ENCODE results near the gene ENHO.
"Not testable (repeated sequence)": the region's sequence is repeated elsewhere in the genome, so short reads cannot be mapped to it uniquely, and the experiment has no call there.

The ENHO gene

DNA sequence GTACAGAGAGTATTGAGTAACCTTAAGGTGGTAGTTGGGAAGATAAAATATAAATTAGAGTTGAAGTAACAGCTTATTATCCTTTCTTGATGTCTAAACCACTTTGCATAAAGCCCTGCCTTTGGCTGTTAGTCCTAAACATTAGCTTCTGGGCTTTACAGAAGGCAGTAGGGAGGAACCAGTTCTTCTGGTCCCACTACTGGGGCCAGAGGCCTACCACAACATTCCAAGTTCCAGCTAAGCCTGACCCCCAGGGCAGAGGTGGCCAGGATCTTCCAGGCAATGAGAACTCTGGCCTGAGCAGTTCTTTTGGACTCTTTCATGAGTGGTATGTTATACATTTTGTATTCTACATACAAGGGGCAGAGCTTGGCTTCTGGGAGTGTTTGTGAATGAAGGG, 38.1 kb downstream of the ENHO start:
- no peak overlapping the region for H3K9ac ChIP-seq
- no peak overlapping the region for H3K4me2 ChIP-seq
- H3K27ac ChIP-seq = no peak overlapping the region

GRCh38 chr9:34482746-34483145, 40.0 kb downstream of the ENHO start:
- not testable (repeated sequence) for H3K9ac ChIP-seq; H3K36me3 ChIP-seq (ENCODE audit: insufficient read depth); H3K27ac ChIP-seq; H3K4me2 ChIP-seq; H2AFZ ChIP-seq (ENCODE audit: low read depth); H4K20me1 ChIP-seq (ENCODE audit: insufficient read depth); H3K27me3 ChIP-seq (ENCODE audit: insufficient read depth, low read depth); H3K79me2 ChIP-seq (ENCODE audit: insufficient read depth, low read depth); H3K4me3 ChIP-seq (IDR thresholded peaks at IDR 0.05; ENCODE audit: insufficient read depth, low read depth, low read length); H3K4me1 ChIP-seq (ENCODE audit: low read depth, poor library complexity, severe bottlenecking)

More for the DNA sequence above, 38.1 kb downstream of the ENHO start:
- Histone ChIP-seq H2AFZ (ENCODE audit: low read depth) (no peak overlapping the region), H3K4me3 (IDR thresholded peaks at IDR 0.05; ENCODE audit: insufficient read depth, low read depth, low read length) (no peak overlapping the region), H3K4me1 (ENCODE audit: low read depth, poor library complexity, severe bottlenecking) (no peaks in the 10 kb centered on the region), H3K36me3 (ENCODE audit: insufficient read depth) (no peaks in the 10 kb centered on the region), H3K79me2 (ENCODE audit: insufficient read depth, low read depth) (no peaks in the 10 kb centered on the region), H4K20me1 (ENCODE audit: insufficient read depth) (no peaks in the 10 kb centered on the region), H3K27me3 (ENCODE audit: insufficient read depth, low read depth) (no peaks in the 10 kb centered on the region)
- TF ChIP-seq, protein P1, sequence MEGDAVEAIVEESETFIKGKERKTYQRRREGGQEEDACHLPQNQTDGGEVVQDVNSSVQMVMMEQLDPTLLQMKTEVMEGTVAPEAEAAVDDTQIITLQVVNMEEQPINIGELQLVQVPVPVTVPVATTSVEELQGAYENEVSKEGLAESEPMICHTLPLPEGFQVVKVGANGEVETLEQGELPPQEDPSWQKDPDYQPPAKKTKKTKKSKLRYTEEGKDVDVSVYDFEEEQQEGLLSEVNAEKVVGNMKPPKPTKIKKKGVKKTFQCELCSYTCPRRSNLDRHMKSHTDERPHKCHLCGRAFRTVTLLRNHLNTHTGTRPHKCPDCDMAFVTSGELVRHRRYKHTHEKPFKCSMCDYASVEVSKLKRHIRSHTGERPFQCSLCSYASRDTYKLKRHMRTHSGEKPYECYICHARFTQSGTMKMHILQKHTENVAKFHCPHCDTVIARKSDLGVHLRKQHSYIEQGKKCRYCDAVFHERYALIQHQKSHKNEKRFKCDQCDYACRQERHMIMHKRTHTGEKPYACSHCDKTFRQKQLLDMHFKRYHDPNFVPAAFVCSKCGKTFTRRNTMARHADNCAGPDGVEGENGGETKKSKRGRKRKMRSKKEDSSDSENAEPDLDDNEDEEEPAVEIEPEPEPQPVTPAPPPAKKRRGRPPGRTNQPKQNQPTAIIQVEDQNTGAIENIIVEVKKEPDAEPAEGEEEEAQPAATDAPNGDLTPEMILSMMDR (conservative IDR thresholded peaks at IDR 0.05; ENCODE audit: low read depth, low read length) = no peak

DNA sequence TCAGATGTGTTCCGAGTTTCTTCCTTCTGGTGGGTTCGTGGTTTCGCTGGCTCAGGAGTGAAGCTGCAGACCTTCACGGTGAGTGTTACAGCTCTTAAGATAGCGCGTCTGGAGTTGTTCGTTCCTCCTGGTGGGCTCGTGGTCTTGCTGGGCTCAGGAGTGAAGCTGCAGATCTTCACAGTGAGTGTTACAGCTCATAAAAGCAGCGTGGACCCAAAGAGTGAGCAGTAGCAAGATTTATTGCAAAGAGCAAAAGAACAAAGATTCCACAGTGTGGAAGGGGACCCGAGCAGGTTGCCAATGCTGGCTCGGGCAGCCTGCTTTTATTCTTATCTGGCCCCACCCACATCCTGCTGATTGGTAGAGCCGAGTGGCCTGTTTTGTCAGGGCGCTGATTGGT, 41.2 kb downstream of the ENHO start:
- not testable (repeated sequence) for H3K4me3 ChIP-seq (IDR thresholded peaks at IDR 0.05; ENCODE audit: insufficient read depth, low read depth, low read length); H3K27me3 ChIP-seq (ENCODE audit: insufficient read depth, low read depth); H3K36me3 ChIP-seq (ENCODE audit: insufficient read depth); H4K20me1 ChIP-seq (ENCODE audit: insufficient read depth); H3K4me1 ChIP-seq (ENCODE audit: low read depth, poor library complexity, severe bottlenecking); H2AFZ ChIP-seq (ENCODE audit: low read depth); H3K79me2 ChIP-seq (ENCODE audit: insufficient read depth, low read depth); H3K9ac ChIP-seq; H3K4me2 ChIP-seq; H3K27ac ChIP-seq

- Histone ChIP-seq H3K4me2 (no peak overlapping the region), H2AFZ (ENCODE audit: low read depth) (no peak overlapping the region), H3K27ac (no peak overlapping the region), H3K36me3 (ENCODE audit: insufficient read depth) (no peaks in the 10 kb centered on the region), H3K4me1 (ENCODE audit: low read depth, poor library complexity, severe bottlenecking) (no peaks in the 10 kb centered on the region), H3K9ac (no peak overlapping the region), H3K79me2 (ENCODE audit: insufficient read depth, low read depth) (no peaks in the 10 kb centered on the region), H4K20me1 (ENCODE audit: insufficient read depth) (no peaks in the 10 kb centered on the region), H3K27me3 (ENCODE audit: insufficient read depth, low read depth) (no peaks in the 10 kb centered on the region), H3K4me3 (IDR thresholded peaks at IDR 0.05; ENCODE audit: insufficient read depth, low read depth, low read length) (no peak overlapping the region)
- TF ChIP-seq, protein P1 (conservative IDR thresholded peaks at IDR 0.05; ENCODE audit: low read depth, low read length) = no peak
Measured at GRCh38 chr9:34479431-34479866, 43.3 kb downstream of the ENHO start.

DNA sequence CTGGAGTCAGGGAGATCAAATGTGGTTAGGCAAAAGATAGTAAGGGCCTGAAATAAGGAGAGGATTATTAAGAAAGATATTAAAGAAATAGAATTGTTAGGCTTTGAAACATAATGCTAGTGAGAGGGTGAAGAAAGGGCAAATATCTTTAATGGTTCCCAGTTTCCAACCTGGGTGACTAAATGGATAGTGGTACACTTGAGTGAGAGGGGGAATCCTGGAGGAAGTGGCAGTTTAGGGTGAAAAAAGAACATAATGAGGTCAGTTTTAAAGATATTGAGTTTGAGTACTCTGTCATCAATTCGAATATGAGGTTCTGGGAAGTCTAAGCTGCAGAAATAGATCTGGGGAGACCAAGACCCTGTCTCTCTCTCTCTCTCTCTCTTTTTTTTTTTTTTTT, 45.2 kb downstream of the ENHO start:
- H3K27me3 ChIP-seq (ENCODE audit: insufficient read depth, low read depth) = no peaks in the 10 kb centered on the region
- H3K27ac ChIP-seq = no peak overlapping the region
- no peak overlapping the region for H3K9ac ChIP-seq
- TF ChIP-seq, protein P1 (conservative IDR thresholded peaks at IDR 0.05; ENCODE audit: low read depth, low read length) = no peak
- H3K4me2 ChIP-seq = no peak overlapping the region
- no peak overlapping the region for H3K4me3 ChIP-seq (IDR thresholded peaks at IDR 0.05; ENCODE audit: insufficient read depth, low read depth, low read length)
- H3K79me2 ChIP-seq (ENCODE audit: insufficient read depth, low read depth) = no peaks in the 10 kb centered on the region
- no peaks in the 10 kb centered on the region for H3K36me3 ChIP-seq (ENCODE audit: insufficient read depth)
- no peak overlapping the region for H2AFZ ChIP-seq (ENCODE audit: low read depth)
- no peaks in the 10 kb centered on the region for H3K4me1 ChIP-seq (ENCODE audit: low read depth, poor library complexity, severe bottlenecking)
- no peaks in the 10 kb centered on the region for H4K20me1 ChIP-seq (ENCODE audit: insufficient read depth)
